ENCODE measurements around the gene CARHSP1.
"Not testable (repeated sequence)": the region's sequence is repeated elsewhere in the genome, so short reads cannot be mapped to it uniquely, and the experiment has no call there.

The CARHSP1 gene

GRCh38 chr16:8868416-8869211, at the start of gene CARHSP1:
Gene CARHSP1, minus strand, starts transcription at chr16:8869006. Its CDS starts 9,678 bp downstream, at chr16:8859328.
- peak; percentile 87 for DNase-seq

- DNase-seq, result not testable (repeated sequence)
These were observed 48.5 kb upstream of the CARHSP1 start for GRCh38 chr16:8917336-8917735.

GRCh38 chr16:8916541-8917225, 47.9 kb upstream of the CARHSP1 start:
- DNase-seq, result no peak

GRCh38 chr16:8915722-8916301, 47.0 kb upstream of the CARHSP1 start:
- no peak for DNase-seq

- no peak for DNase-seq
These were observed 45.3 kb upstream of the CARHSP1 start for GRCh38 chr16:8914098-8914497.

- DNase-seq, result no peak
These were observed 44.0 kb upstream of the CARHSP1 start for GRCh38 chr16:8912793-8913192.

GRCh38 chr16:8910811-8911210, 42.0 kb upstream of the CARHSP1 start:
- DNase-seq, result no peak

- DNase-seq, result no peak
These were observed 40.1 kb upstream of the CARHSP1 start for GRCh38 chr16:8908810-8909468.

- DNase-seq, result no peak
These were observed 38.3 kb upstream of the CARHSP1 start for GRCh38 chr16:8907096-8907495.

- DNase-seq, result no peak
These were observed 37.2 kb upstream of the CARHSP1 start for GRCh38 chr16:8905795-8906591.

GRCh38 chr16:8905168-8905762, 36.5 kb upstream of the CARHSP1 start:
- no peak for DNase-seq

GRCh38 chr16:8904018-8904430, 35.2 kb upstream of the CARHSP1 start:
- no peak for DNase-seq

- no peak for DNase-seq
These were observed 34.2 kb upstream of the CARHSP1 start for GRCh38 chr16:8903004-8903403.

- no peak for DNase-seq
These were observed 32.6 kb upstream of the CARHSP1 start for GRCh38 chr16:8901320-8901861.

GRCh38 chr16:8900343-8900742, 31.5 kb upstream of the CARHSP1 start:
- DNase-seq, result no peak

- DNase-seq, result no peak
These were observed 31.0 kb upstream of the CARHSP1 start for GRCh38 chr16:8899709-8900317.

GRCh38 chr16:8898660-8899318, 30.0 kb upstream of the CARHSP1 start:
- no peak for DNase-seq

- no peak for DNase-seq
These were observed 26.0 kb upstream of the CARHSP1 start for GRCh38 chr16:8894736-8895334.

- DNase-seq, result no peak
These were observed 25.3 kb upstream of the CARHSP1 start for GRCh38 chr16:8893976-8894690.

GRCh38 chr16:8893426-8893825, 24.6 kb upstream of the CARHSP1 start:
- no peak for DNase-seq

All from DMS79 (cell line).